HEK293 (cell line): ENCODE results near the gene ILKAP.

Experiments
- CTCF ChIA-PET: fragments of 350-600 bp; formaldehyde crosslinking; extraction: SDS; loops from one replicate; lab custom pipeline; 2021; ENCODE audit warnings: antibody characterized with exemption; lab: Yijun Ruan, JAX
- POLR2A ChIA-PET: fragments of 300-600 bp; formaldehyde crosslinking; extraction: SDS; loops from one replicate; lab custom pipeline; 2020; ENCODE audit warnings: antibody characterized with exemption, inconsistent platforms; lab: Yijun Ruan, JAX
- H3K27ac ChIP-seq: fragments of 200-500 bp; sonication (Bioruptor generic); 2 replicates; pipeline ENCODE4 v1.5.1; 2014; ENCODE audit warnings: low read depth, low read length, control low read depth, inconsistent platforms; ENCODE audit errors: extremely low read depth
- H3K36me3 ChIP-seq, 2 experiments: fragments of 200-500 bp in 1 of 2; sonication (Bioruptor generic) in 1 of 2; 1 replicate in 1 of 2; 2 replicates in 1 of 2; pipeline ENCODE4 v1.5.1; 2014 to 2017; ENCODE audit warnings: inconsistent platforms in 2 of 2, low read length in 2 of 2; ENCODE audit not compliant: control insufficient read depth in 2 of 2, insufficient read depth in 1 of 2
- H3K4me1 ChIP-seq: fragments of 200-500 bp; sonication (Bioruptor generic); 2 replicates; pipeline ENCODE4 v1.5.1; 2014; ENCODE audit warnings: mild to moderate bottlenecking, low read length, inconsistent platforms; ENCODE audit not compliant: control insufficient read depth, insufficient read depth
- H3K4me3 ChIP-seq: 2 replicates; pipeline ENCODE4 v1.5.1; 2011; ENCODE audit warnings: low read depth, mild to moderate bottlenecking, control low read depth, low read length, moderate library complexity
- H3K9me3 ChIP-seq: fragments of 200-500 bp; sonication (Bioruptor generic); 2 replicates; pipeline ENCODE4 v1.5.1; 2014; ENCODE audit warnings: low read depth, low read length, inconsistent platforms; ENCODE audit not compliant: control insufficient read depth, insufficient read depth
- EGR2 ChIP-seq: fragments of 450-650 bp; formaldehyde crosslinking; IDR thresholded peaks from 2 replicates; pipeline ENCODE4 v1.5.1; 2016; ENCODE audit warnings: low read depth, missing biosample characterization, missing genetic modification characterization
- SCRT2 ChIP-seq: fragments of 450-650 bp; formaldehyde crosslinking; IDR thresholded peaks from 2 replicates; pipeline ENCODE4 v1.5.1; 2016; ENCODE audit warnings: missing biosample characterization, missing genetic modification characterization
- ZFHX2 ChIP-seq: fragments of 450-650 bp; formaldehyde crosslinking; conservative IDR thresholded peaks from 2 replicates; pipeline ENCODE4 v1.5.1; 2016; ENCODE audit warnings: missing biosample characterization, missing genetic modification characterization
- ZFP3 ChIP-seq: fragments of 450-650 bp; formaldehyde crosslinking; IDR thresholded peaks from 2 replicates; pipeline ENCODE4 v1.5.1; 2016; ENCODE audit warnings: low read depth, missing biosample characterization, missing genetic modification characterization
- ZNF157 ChIP-seq: fragments of 450-650 bp; formaldehyde crosslinking; IDR thresholded peaks from 2 replicates; pipeline ENCODE4 v1.5.1; 2016; ENCODE audit warnings: missing biosample characterization, missing genetic modification characterization
- ZNF223 ChIP-seq: fragments of 450-650 bp; formaldehyde crosslinking; IDR thresholded peaks from 2 replicates; pipeline ENCODE4 v1.5.1; 2016; ENCODE audit warnings: missing biosample characterization, missing genetic modification characterization
- ZNF423 ChIP-seq: fragments of 450-650 bp; formaldehyde crosslinking; IDR thresholded peaks from 2 replicates; pipeline ENCODE4 v1.5.1; 2016; ENCODE audit warnings: missing biosample characterization, missing genetic modification characterization
- ZNF473 ChIP-seq: fragments of 450-650 bp; formaldehyde crosslinking; IDR thresholded peaks from 2 replicates; pipeline ENCODE4 v1.5.1; 2017; ENCODE audit warnings: missing biosample characterization, missing genetic modification characterization
- ZNF555 ChIP-seq: fragments of 450-650 bp; formaldehyde crosslinking; conservative IDR thresholded peaks from 2 replicates; pipeline ENCODE4 v1.5.1; 2017; ENCODE audit warnings: missing biosample characterization, mild to moderate bottlenecking, missing genetic modification characterization, inconsistent platforms
- ZNF610 ChIP-seq: fragments of 450-650 bp; formaldehyde crosslinking; IDR thresholded peaks from 2 replicates; pipeline ENCODE4 v1.5.1; 2016; ENCODE audit warnings: missing biosample characterization, missing genetic modification characterization, borderline replicate concordance
- ZSCAN23 ChIP-seq: fragments of 450-650 bp; formaldehyde crosslinking; IDR thresholded peaks from 2 replicates; pipeline ENCODE4 v1.5.1; 2016; ENCODE audit warnings: missing biosample characterization, missing genetic modification characterization
- TF ChIP-seq, protein P1 (sequence below): fragments of 450-650 bp; formaldehyde crosslinking; IDR thresholded peaks from 2 replicates; pipeline ENCODE4 v1.5.1; 2017; ENCODE audit warnings: missing biosample characterization, missing genetic modification characterization
- TF ChIP-seq, protein P2 (sequence below): fragments of 450-650 bp; IDR thresholded peaks from 2 replicates; pipeline ENCODE4 v1.5.1; 2018; ENCODE audit warnings: missing biosample characterization, mild to moderate bottlenecking, missing genetic modification characterization
- TF ChIP-seq, protein P3 (sequence below): fragments of 450-650 bp; formaldehyde crosslinking; IDR thresholded peaks from 2 replicates; pipeline ENCODE4 v1.5.1; 2016; ENCODE audit warnings: missing biosample characterization, missing genetic modification characterization
- TF ChIP-seq, protein P4 (sequence below): fragments of 450-650 bp; formaldehyde crosslinking; IDR thresholded peaks from 2 replicates; pipeline ENCODE4 v1.5.1; 2016; ENCODE audit warnings: missing biosample characterization, missing genetic modification characterization
- TF ChIP-seq, protein P5 (sequence below): fragments of 450-650 bp; formaldehyde crosslinking; IDR thresholded peaks from 2 replicates; pipeline ENCODE4 v1.5.1; 2016; ENCODE audit warnings: missing biosample characterization, missing genetic modification characterization
- TF ChIP-seq, protein P6 (sequence below): fragments of 450-650 bp; formaldehyde crosslinking; IDR thresholded peaks from 2 replicates; pipeline ENCODE4 v1.5.1; 2016; ENCODE audit warnings: missing biosample characterization, missing genetic modification characterization

ILKAP gene

DNA sequence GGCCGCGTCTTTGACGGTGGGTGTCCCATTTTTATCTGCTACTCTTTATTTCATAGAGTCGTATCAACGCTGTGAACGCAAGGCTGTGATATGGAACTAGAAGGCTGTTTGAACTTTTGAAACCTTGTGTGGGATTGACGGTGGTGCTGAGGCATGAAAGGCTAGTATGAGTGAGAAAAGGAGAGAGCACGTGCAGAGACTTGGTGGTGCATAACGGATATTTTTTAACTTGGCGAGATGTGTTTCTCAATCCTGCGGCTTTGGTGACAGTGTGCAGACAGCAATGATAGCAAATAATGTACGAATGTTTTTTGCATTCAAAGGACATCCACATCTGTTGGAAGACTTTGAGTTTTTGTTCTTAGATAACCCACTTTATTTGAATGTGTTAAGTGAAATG is 30.1 kb upstream of the ILKAP start (continued):
- TF ChIP-seq ZNF610 (tag by site-specific recombination) (no peak), ZNF423 (tag by site-specific recombination) (no peak), SCRT2 (no peak)
- TF ChIP-seq, protein P1, sequence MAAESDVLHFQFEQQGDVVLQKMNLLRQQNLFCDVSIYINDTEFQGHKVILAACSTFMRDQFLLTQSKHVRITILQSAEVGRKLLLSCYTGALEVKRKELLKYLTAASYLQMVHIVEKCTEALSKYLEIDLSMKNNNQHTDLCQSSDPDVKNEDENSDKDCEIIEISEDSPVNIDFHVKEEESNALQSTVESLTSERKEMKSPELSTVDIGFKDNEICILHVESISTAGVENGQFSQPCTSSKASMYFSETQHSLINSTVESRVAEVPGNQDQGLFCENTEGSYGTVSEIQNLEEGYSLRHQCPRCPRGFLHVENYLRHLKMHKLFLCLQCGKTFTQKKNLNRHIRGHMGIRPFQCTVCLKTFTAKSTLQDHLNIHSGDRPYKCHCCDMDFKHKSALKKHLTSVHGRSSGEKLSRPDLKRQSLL = no peak

DNA sequence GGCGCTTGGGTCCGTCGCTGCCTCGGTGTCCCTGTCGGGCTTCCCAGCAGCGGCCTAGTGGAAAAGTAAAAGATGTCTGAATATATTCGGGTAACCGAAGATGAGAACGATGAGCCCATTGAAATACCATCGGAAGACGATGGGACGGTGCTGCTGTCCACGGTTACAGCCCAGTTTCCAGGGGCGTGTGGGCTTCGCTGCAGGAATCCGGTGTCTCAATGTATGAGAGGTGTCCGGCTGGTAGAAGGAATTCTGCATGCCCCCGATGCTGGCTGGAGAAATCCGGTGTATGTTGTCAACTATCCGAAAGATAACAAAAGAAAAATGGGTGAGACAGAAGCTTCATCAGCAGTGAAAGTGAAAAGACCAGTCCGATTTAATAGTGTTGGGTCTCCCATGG is 28.3 kb upstream of the ILKAP start:
- Histone ChIP-seq H3K4me3 (no peak overlapping the region), H3K9me3 (no peaks in the 10 kb centered on the region), H3K4me1 (no peaks in the 10 kb centered on the region), H3K27ac (no peak overlapping the region), H3K36me3 (no peaks in the 10 kb centered on the region)
- TF ChIP-seq, protein P2, sequence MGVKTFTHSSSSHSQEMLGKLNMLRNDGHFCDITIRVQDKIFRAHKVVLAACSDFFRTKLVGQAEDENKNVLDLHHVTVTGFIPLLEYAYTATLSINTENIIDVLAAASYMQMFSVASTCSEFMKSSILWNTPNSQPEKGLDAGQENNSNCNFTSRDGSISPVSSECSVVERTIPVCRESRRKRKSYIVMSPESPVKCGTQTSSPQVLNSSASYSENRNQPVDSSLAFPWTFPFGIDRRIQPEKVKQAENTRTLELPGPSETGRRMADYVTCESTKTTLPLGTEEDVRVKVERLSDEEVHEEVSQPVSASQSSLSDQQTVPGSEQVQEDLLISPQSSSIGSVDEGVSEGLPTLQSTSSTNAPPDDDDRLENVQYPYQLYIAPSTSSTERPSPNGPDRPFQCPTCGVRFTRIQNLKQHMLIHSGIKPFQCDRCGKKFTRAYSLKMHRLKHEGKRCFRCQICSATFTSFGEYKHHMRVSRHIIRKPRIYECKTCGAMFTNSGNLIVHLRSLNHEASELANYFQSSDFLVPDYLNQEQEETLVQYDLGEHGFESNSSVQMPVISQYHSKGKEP (tag by site-specific recombination) = no peak
- TF ChIP-seq, protein P3, sequence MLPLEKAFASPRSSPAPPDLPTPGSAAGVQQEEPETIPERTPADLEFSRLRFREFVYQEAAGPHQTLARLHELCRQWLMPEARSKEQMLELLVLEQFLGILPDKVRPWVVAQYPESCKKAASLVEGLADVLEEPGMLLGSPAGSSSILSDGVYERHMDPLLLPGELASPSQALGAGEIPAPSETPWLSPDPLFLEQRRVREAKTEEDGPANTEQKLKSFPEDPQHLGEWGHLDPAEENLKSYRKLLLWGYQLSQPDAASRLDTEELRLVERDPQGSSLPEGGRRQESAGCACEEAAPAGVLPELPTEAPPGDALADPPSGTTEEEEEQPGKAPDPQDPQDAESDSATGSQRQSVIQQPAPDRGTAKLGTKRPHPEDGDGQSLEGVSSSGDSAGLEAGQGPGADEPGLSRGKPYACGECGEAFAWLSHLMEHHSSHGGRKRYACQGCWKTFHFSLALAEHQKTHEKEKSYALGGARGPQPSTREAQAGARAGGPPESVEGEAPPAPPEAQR (tag by site-specific recombination) = no peak
- TF ChIP-seq, protein P4, sequence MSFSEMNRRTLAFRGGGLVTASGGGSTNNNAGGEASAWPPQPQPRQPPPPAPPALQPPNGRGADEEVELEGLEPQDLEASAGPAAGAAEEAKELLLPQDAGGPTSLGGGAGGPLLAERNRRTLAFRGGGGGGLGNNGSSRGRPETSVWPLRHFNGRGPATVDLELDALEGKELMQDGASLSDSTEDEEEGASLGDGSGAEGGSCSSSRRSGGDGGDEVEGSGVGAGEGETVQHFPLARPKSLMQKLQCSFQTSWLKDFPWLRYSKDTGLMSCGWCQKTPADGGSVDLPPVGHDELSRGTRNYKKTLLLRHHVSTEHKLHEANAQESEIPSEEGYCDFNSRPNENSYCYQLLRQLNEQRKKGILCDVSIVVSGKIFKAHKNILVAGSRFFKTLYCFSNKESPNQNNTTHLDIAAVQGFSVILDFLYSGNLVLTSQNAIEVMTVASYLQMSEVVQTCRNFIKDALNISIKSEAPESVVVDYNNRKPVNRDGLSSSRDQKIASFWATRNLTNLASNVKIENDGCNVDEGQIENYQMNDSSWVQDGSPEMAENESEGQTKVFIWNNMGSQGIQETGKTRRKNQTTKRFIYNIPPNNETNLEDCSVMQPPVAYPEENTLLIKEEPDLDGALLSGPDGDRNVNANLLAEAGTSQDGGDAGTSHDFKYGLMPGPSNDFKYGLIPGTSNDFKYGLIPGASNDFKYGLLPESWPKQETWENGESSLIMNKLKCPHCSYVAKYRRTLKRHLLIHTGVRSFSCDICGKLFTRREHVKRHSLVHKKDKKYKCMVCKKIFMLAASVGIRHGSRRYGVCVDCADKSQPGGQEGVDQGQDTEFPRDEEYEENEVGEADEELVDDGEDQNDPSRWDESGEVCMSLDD (tag by site-specific recombination) = no peak
- TF ChIP-seq ZFP3 (tag by site-specific recombination) (no peak), ZSCAN23 (no peak), ZNF157 (tag by site-specific recombination) (no peak), ZNF555 (tag by site-specific recombination) (no peak), ZNF223 (no peak), EGR2 (tag by site-specific recombination) (no peak), ZFHX2 (tag by site-specific recombination) (no peak), ZNF473 (tag by site-specific recombination) (no peak)
- TF ChIP-seq, protein P5, sequence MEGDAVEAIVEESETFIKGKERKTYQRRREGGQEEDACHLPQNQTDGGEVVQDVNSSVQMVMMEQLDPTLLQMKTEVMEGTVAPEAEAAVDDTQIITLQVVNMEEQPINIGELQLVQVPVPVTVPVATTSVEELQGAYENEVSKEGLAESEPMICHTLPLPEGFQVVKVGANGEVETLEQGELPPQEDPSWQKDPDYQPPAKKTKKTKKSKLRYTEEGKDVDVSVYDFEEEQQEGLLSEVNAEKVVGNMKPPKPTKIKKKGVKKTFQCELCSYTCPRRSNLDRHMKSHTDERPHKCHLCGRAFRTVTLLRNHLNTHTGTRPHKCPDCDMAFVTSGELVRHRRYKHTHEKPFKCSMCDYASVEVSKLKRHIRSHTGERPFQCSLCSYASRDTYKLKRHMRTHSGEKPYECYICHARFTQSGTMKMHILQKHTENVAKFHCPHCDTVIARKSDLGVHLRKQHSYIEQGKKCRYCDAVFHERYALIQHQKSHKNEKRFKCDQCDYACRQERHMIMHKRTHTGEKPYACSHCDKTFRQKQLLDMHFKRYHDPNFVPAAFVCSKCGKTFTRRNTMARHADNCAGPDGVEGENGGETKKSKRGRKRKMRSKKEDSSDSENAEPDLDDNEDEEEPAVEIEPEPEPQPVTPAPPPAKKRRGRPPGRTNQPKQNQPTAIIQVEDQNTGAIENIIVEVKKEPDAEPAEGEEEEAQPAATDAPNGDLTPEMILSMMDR = no peak
- TF ChIP-seq, protein P6, sequence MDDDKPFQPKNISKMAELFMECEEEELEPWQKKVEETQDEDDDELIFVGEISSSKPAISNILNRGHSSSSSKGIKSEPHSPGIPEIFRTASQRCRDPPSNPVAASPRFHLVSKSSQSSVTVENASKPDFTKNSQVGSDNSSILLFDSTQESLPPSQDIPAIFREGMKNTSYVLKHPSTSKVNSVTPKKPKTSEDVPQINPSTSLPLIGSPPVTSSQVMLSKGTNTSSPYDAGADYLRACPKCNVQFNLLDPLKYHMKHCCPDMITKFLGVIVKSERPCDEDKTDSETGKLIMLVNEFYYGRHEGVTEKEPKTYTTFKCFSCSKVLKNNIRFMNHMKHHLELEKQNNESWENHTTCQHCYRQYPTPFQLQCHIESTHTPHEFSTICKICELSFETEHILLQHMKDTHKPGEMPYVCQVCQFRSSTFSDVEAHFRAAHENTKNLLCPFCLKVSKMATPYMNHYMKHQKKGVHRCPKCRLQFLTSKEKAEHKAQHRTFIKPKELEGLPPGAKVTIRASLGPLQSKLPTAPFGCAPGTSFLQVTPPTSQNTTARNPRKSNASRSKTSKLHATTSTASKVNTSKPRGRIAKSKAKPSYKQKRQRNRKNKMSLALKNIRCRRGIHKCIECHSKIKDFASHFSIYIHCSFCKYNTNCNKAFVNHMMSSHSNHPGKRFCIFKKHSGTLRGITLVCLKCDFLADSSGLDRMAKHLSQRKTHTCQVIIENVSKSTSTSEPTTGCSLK (tag by site-specific recombination) = no peak
- ChIA-PET POLR2A (no interaction called here), CTCF (interaction anchor here (0.5 kb wide), 1 partner anchor 9 kb away, joined by 5 read pairs; no protein-coding TSS in a partner anchor)
